HG03575 (cell line): ENCODE results near the gene PCNX3.
"Not testable (repeated sequence)": the region's sequence is repeated elsewhere in the genome, so short reads cannot be mapped to it uniquely, and the experiment has no call there.

Experiments
- ATAC-seq: cut with Tn5 transposase; IDR thresholded peaks from one replicate; pipeline ENCODE4 v1.9.1; 2021; ENCODE audit not compliant: unreplicated experiment, insufficient number of reproducible peaks, low FRiP score; ENCODE audit errors: extremely low read depth

Gene PCNX3

DNA sequence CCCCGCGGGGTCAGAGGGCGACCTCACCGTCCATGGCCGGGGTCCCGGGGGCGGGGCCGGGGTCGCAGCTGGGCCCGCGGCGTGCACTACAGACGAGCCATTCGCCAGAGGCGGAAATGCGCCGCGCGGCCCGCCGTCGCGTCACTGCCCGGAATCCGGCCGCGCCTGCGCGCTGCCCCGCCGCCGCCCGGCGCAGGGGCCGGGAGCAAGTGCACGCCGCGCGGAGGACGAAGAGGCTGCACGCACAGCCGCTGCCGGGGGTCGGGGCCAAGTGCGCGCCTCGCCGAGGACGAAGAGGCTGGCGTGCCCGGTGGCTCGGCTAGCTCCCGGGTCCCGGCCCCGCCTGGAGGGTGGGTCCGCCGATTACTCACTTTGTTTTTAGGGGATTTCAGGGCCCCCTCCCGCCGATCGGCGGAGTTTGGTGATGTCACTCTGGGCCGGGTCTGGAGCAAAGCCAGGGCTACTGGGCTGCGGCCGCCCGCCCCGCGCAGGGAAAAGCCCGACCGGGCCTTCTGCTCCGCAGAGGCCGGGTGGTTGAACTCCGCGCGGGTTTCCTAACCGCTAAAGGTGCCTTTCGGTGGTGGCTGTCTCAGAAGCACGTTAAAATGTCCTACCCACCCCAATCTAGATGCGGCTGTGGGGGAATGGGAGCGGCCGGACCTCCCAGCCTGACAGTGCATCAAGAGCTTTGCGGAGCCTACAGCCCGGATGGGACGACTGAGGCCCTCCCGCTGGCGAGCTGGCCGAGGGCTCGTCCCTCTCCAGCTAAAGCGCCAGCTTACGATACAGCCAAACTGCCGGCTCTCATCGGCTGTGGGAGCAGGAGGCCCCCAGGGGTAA lies 47.4 kb downstream of the PCNX3 start, which contains the start of gene RELA:
Gene RELA, minus strand, starts transcription at position 118 of the 840 bp plus-strand sequence. Its CDS starts 84 bp downstream, at position 34.
- no peak for ATAC-seq

DNA sequence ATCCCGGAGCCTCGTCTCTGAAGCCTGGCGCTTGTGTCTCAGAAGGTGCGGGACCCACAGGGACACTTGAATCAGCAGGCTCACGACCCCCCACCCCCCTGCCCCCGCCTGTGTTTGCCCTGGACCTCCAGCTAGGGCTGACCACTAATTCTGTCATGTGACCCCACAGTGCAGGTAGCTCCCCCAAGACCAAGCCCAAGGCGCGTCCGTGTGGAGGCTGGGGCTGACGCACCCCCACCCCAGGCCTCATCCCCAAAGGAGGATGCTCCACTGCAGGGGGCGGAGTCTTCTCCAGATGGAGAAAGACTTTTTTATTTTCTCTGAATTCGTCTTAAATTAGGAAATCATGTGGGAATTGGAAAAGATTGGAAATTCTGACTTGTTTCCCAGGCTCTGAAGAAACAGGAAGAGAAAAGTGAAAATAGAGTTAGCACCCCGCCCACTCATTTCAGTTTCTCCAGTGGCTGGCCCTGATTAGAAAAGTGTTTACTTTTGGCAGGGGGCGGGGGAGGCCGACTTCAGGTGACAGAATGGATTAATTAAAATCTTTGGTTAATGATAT lies 48.1 kb downstream of the PCNX3 start:
- no peak for ATAC-seq

DNA sequence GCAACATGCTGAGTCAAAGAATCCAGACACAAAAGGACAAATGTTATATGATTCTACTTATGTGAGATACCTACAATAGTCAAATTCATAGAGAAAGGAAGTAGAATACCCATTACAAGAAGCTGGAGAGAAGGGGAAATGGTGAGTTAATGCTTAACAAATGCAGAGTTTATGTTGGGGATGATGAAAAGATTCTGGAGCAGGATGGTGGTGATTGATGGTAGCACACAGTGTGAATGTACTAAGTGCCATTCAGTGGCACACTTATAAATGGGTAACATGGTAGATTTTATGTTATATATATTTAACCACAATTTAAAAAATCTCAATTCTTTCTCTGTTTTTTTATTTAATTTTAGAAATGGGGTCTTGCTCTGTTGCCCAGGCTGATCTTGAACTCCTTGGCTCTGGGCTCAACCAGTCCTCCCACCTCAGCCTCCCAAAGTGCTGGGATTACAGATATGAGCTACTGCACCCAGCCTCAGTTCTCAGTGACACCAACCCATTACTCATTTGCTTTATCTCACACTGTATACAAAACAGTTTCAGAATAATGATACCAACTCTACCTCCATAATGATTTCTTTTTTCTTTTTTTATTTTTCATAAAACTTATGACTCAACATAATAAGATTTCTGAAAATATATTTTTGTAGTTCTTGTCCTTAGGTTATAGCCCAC lies 56.7 kb downstream of the PCNX3 start:
- ATAC-seq: no peak

DNA sequence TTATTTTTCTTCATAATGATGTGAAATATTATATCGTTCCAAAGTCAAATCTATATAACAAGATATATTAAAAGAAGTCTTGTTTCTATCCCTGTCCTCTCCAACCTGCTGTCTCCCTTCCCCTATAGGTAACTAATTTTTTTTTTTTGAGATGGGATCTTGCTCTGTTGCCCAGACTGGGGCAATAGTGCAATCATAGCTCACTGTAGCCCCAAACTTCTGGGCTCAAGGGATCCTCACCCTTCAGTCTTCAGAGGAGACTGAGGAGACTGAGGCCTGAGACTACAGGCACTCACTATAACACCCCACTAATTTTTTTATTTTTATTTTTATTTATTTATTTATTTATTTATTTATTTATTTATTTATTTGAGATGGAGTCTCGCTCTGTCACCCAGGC lies 57.4 kb downstream of the PCNX3 start:
- ATAC-seq: no peak

DNA sequence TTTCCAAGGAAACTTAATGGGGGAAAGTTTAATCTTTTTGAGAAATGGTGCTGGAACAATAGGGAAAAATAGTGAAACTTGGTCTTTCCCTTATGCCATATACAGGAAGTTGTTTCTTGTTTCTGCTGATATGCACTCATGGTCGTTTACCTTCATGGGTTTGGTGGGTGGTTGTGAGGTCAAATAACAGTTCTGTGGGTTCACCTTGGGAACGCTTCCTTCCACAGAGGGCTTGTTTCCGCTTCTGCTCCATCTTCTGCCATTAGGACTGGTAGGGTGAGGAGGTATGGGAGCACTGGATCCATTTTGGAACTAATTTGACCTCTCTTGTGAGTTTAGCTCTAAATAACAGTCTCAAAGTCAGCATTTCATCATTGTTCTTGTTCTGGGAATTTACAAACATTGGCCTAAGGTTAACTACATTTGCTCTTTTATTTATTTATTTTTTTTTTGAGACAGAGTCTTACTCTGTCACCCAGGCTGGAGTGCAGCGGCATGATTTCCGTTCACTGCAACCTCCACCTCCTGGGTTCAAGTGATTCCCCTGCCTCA lies 64.7 kb downstream of the PCNX3 start:
- ATAC-seq: no peak

DNA sequence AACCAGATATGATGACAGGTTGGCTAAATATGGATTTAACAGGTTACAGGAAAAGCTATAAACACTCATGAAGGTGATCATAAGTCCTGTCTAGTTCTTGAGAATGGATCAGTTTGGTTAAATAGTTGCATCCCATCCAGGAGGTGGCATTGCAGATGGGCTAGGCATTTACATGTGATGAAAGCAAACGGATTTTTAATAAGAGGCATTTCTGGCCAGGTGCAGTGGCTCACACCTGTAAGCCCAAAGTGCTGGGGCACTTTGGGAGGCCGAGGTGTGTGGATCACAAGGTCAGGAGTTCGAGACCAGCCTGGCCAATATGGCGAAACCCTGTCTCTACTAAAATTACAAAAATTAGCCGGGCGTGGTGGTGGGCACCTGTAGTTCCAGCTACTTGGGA lies 67.9 kb downstream of the PCNX3 start:
- ATAC-seq: not testable (repeated sequence)

DNA sequence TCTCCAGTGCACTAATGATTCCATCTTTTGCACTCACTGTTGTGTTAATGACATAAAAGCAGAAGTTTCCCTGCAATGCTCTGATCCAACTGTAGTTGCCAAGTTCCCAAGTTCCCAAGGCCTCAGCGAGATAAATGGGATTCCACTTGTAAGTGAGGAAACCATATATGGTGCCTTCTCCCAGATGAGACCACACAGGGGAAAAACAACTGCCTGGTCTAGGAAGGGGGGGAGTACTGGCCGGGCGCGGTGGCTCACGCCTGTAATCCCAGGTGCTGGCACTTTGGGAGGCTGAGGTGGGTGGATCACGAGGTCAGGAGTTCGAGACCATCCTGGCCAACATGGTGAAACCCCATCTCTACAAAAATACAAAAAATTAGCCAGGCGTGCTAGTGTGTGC lies 70.4 kb downstream of the PCNX3 start:
- no peak for ATAC-seq
